Hematopoietic multipotent progenitor cell treated with erythropoietin and hydrocortisone succinate and interleukin-3 and kit ligand, for 15 days (in vitro differentiated cells): Measurements from ENCODE around the gene USP30.

ENCODE experiments used
- DNase-seq: peaks from one replicate; pipeline ENCODE4 v3.0.0-alpha.2; 2015; ENCODE audit warnings: low spot score

The USP30 gene

GRCh38 chr12:109127533-109128242 is 75.3 kb downstream of the USP30 start:
- DNase-seq, result no peak

- DNase-seq, result no peak
Observed at GRCh38 chr12:109130297-109131153, 78.1 kb downstream of the USP30 start.

GRCh38 chr12:109131154-109132050 is 79.0 kb downstream of the USP30 start:
- DNase-seq, result no peak

GRCh38 chr12:109134186-109134917 is 82.0 kb downstream of the USP30 start:
- DNase-seq, result no peak

- no peak for DNase-seq
Observed at GRCh38 chr12:109137055-109137454, 84.7 kb downstream of the USP30 start.
